ENCODE results near the gene EIF3M.

DNA sequence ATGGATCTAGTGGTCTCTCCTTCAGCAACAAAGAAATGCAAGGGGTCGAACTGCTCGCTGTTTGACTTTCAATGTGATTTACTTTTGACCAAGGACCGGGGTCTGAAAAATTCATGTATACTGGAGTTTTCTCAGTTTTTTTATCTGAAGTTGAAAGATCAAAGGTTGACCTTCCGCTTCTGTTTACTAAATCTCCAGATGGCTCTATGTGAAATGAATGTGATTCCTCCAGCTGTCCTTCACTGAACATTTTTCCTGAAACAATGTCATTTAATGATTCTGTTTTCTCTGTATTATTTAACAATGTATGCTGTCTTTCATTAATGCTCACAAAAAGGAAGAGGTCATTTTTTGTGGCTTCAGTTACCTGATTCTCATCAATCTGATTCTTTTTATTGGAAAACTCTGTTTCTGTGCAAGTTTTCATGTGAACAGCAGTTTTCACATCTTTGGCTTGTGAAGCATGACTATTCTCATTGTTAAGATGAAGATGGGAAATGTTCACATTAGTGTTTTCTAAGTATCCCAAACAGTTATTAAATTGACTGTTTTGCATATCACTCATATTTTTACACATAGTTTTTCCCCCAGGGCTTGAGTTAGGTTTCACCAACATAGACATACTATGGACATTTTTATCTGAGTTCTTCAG, 30.0 kb downstream of the EIF3M start:
- TF ChIP-seq, protein P1, sequence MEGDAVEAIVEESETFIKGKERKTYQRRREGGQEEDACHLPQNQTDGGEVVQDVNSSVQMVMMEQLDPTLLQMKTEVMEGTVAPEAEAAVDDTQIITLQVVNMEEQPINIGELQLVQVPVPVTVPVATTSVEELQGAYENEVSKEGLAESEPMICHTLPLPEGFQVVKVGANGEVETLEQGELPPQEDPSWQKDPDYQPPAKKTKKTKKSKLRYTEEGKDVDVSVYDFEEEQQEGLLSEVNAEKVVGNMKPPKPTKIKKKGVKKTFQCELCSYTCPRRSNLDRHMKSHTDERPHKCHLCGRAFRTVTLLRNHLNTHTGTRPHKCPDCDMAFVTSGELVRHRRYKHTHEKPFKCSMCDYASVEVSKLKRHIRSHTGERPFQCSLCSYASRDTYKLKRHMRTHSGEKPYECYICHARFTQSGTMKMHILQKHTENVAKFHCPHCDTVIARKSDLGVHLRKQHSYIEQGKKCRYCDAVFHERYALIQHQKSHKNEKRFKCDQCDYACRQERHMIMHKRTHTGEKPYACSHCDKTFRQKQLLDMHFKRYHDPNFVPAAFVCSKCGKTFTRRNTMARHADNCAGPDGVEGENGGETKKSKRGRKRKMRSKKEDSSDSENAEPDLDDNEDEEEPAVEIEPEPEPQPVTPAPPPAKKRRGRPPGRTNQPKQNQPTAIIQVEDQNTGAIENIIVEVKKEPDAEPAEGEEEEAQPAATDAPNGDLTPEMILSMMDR (IDR thresholded peaks at IDR 0.05; ENCODE audit: low read depth, low read length, missing input control): no peak
- TF ChIP-seq EGR1 (IDR thresholded peaks at IDR 0.05; ENCODE audit: low read depth in 2 of 2) (no peak), TAF1 (conservative IDR thresholded peaks at IDR 0.05) (no peak), JUND (IDR thresholded peaks at IDR 0.05) (no peak), HNF4G (IDR thresholded peaks at IDR 0.05) (no peak), RAD21 (IDR thresholded peaks at IDR 0.05) (no peak), SP1 (IDR thresholded peaks at IDR 0.05) (no peak)
- TF ChIP-seq, protein P2, sequence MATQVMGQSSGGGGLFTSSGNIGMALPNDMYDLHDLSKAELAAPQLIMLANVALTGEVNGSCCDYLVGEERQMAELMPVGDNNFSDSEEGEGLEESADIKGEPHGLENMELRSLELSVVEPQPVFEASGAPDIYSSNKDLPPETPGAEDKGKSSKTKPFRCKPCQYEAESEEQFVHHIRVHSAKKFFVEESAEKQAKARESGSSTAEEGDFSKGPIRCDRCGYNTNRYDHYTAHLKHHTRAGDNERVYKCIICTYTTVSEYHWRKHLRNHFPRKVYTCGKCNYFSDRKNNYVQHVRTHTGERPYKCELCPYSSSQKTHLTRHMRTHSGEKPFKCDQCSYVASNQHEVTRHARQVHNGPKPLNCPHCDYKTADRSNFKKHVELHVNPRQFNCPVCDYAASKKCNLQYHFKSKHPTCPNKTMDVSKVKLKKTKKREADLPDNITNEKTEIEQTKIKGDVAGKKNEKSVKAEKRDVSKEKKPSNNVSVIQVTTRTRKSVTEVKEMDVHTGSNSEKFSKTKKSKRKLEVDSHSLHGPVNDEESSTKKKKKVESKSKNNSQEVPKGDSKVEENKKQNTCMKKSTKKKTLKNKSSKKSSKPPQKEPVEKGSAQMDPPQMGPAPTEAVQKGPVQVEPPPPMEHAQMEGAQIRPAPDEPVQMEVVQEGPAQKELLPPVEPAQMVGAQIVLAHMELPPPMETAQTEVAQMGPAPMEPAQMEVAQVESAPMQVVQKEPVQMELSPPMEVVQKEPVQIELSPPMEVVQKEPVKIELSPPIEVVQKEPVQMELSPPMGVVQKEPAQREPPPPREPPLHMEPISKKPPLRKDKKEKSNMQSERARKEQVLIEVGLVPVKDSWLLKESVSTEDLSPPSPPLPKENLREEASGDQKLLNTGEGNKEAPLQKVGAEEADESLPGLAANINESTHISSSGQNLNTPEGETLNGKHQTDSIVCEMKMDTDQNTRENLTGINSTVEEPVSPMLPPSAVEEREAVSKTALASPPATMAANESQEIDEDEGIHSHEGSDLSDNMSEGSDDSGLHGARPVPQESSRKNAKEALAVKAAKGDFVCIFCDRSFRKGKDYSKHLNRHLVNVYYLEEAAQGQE (IDR thresholded peaks at IDR 0.05): no peak
- TF ChIP-seq, protein P3, sequence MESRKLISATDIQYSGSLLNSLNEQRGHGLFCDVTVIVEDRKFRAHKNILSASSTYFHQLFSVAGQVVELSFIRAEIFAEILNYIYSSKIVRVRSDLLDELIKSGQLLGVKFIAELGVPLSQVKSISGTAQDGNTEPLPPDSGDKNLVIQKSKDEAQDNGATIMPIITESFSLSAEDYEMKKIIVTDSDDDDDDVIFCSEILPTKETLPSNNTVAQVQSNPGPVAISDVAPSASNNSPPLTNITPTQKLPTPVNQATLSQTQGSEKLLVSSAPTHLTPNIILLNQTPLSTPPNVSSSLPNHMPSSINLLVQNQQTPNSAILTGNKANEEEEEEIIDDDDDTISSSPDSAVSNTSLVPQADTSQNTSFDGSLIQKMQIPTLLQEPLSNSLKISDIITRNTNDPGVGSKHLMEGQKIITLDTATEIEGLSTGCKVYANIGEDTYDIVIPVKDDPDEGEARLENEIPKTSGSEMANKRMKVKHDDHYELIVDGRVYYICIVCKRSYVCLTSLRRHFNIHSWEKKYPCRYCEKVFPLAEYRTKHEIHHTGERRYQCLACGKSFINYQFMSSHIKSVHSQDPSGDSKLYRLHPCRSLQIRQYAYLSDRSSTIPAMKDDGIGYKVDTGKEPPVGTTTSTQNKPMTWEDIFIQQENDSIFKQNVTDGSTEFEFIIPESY (IDR thresholded peaks at IDR 0.05): no peak

Measured in liver (tissue), 3 donors.